ENCODE data around the gene MAP1LC3B2.

MAP1LC3B2 gene

DNA sequence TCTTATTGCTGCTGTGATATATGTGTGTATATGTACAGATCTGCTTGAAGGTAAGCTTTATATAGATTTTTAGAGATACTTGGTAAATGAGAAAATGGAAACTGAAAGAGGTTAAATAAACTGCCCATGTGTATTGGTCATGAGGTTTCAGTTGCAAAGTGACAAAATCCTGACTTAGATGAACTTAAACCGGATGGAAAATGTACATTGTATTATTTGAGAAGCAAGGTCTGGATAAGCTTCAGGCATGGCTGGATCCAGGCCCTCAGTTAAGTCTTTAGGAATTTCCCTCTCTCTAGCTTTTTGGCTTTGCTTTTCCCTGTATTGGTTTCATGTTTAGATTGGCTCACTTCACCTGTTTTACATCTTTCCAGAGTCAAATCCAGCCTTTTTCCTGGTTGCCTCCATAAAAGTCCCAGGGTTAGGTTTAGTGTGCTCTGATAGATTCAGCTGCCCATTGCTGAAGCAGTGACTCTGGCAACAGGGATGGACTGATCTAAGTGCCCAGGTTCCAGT is 21.0 kb upstream of the MAP1LC3B2 start:
- no peak for DNase-seq

DNA sequence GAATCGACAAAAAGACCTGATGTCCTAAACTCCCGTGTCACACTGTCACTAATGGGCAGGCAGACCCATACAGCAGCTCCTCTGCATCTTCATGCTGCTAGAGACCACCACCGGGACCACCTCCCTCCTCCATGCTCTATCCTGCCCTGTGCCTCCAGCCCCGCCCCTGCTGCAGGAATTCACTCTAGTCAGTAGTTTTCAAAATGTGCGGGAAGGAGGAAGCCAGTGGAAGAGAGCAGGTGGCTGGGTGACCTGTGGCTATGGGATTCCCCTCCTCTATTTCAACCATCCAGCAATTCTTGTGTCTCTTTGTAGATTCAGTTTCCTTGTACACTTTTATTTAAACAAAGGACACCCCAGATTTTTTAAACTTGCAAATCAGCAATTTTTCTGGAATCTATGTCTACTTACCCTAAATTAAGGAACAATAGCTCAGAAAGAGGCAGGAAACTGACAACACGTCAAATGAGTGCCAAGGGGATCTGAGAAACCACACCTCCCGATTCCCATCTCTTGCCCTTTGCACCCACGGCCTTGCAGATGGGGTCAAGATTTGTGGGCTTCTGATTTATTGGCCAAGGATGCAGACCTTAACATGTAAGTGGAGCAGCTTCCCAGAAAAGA is 20.4 kb upstream of the MAP1LC3B2 start:
- DNase-seq, result no peak

GRCh38 chr12:116539361-116539771 is 19.8 kb upstream of the MAP1LC3B2 start:
- DNase-seq, result no peak

- DNase-seq, result no peak
Measured at GRCh38 chr12:116539905-116540482, 19.2 kb upstream of the MAP1LC3B2 start.

DNA sequence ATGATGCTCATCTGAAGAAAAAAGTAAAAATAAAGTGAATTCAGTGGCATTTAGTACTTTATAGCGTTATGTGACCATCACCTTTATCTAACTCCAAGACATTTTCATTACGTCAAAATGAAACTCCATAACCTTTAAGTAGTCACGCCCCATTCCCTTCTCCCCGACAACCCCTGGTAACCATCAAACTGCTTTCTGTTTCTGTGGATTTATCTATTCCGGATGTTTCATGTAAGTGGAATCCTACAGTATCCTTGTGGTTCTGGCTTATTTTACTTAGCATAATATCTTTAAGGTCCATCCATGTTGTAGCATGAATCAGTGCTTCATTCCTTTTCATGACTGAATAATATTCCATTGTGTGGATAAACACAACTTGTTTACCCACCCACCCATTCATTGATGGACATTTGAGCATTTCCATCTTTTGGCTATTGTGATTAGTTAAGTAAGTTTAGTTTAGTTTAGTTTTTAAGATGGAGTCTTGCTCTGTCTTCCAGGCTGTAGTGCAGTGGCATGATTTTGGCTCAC is 18.5 kb upstream of the MAP1LC3B2 start:
- DNase-seq, result no peak

GRCh38 chr12:116541547-116542344 is 17.4 kb upstream of the MAP1LC3B2 start:
- no peak for DNase-seq

DNA sequence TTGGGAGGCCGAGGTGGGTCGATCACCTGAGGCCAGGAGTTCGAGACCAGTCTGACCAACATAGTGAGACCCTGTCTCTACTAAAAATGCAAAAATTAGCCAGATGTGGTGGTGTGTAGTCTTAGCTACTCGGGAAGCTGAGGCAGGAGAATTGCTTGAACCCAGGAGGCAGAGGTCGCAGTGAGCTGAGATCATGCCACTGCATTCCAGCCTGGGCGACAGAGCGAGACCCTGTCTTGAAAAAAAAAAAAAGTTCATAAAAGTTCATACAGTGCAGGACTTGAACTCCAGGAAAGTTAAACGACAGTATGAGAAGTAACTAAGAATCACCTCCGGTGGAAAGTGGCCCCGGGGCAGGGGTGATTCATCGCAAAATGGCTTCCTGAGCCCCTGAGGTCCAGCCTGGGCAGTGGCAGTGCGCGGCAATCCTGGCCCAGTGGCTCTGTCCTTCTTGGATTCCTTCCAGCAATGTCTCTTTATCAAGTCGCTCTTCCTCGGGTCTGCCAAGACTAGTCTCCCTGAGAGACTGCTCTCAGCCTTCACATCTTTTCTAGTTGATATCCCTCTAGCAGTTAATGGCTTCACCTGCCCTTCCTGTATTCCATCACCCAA is 16.7 kb upstream of the MAP1LC3B2 start:
- DNase-seq, result no peak

DNA sequence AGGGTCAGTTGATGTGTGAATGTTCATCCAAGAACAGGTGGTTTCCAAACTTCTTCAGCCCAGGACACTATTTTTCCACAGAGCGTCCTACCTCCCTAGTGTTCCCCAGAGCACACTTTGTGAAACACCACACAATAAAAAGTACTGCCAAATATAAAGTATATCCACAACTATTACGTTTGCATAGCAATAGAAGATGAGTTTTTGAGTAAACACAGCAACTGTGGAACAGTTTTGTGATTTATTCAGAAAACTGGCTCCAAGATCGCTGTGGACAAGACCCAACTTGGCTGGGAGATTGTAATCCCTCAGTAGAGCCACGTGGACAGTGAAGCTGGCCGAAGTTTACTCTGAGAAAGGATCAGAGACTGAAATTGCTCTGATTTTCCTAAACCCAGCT is 14.5 kb upstream of the MAP1LC3B2 start:
- no peak for DNase-seq

- DNase-seq, result no peak
Measured at GRCh38 chr12:116545144-116545543, 14.0 kb upstream of the MAP1LC3B2 start.

DNA sequence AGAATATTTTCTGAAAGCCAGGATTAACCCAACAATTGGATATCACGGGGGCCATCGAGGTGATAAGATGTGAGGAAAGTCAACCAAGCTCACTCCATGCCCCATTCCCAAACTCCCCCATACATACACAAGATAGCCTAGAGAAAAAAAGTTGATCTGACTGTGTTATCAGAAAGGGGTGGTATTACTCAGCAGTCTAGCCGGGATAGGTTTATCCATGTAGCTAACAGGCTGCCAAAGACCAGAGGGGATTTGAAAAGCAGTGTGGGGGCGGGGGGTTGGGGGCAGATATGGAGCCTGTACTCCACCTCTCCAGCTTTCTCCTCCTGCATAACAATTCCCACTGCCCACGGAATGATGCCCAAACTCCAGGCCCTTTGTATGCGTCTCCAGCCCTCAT is 13.2 kb upstream of the MAP1LC3B2 start:
- no peak for DNase-seq

DNA sequence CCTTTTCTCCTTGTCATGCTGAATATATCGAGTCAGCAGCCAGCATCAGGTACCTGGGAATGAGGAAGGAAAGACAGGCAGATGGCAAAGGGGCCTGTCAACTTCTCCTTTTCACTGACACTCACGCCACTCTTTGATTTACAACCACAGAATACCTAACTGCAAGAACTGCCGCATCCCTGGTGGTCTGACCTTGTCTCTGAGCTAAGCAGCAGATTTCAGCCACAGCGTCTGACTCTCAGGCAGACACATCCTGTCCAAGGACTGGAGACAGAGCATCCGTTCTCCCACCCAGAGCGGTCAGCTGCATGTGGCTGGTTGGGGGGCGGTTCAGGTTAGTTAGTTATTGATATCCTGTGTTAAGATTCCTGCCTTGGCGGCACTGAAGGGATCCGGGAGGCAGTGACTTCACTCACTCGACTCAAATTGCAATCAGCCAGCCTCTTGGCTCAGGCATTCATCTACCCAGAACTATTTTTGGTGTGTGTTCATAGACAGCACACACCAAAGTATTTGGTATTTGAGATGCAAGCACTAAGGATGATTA is 11.2 kb upstream of the MAP1LC3B2 start:
- DNase-seq, result no peak

- no peak for DNase-seq
Measured at GRCh38 chr12:116549993-116550392, 9.2 kb upstream of the MAP1LC3B2 start.

- no peak for DNase-seq
Measured at GRCh38 chr12:116551151-116551550, 8.0 kb upstream of the MAP1LC3B2 start.

- DNase-seq, result no peak
Measured at GRCh38 chr12:116551619-116551951, 7.6 kb upstream of the MAP1LC3B2 start.

DNA sequence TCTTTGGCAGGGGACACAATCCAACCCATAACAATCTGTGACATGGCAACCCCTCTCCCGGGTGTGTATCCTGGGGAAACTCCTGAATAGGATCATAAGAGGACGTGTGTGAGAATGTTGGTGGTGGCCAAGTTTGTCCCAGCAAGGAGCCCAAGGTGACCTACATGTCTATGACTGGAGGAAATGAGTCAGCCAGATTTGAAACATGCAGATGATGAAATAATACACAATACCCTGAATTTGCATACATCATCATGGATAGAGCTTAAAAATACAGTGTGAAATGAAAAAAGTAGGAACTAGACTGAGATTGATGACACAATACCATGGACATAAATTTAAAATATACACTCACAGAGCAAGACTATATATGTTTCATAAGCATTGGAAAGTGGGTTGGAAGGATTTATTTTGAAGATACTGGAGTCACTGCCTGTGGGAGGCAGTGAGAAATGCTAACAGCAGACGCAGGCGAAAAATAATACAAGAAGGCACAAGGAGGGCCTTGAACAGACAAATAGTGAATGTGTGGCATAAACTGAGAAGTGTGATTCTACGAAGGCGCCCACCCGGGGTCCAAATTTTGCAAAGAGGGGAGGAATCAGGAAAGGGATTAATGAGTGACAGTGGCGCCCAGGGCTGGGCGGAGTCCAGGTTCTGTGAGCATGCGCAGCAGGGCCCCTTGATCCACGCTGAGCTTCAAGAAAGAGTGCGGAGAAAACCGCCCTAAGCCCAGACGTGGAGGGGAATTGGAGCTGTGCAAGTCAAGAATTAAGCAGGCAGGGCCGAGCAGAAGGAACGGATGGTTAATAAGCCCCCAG is 7.0 kb upstream of the MAP1LC3B2 start:
- DNase-seq, result no peak

DNA sequence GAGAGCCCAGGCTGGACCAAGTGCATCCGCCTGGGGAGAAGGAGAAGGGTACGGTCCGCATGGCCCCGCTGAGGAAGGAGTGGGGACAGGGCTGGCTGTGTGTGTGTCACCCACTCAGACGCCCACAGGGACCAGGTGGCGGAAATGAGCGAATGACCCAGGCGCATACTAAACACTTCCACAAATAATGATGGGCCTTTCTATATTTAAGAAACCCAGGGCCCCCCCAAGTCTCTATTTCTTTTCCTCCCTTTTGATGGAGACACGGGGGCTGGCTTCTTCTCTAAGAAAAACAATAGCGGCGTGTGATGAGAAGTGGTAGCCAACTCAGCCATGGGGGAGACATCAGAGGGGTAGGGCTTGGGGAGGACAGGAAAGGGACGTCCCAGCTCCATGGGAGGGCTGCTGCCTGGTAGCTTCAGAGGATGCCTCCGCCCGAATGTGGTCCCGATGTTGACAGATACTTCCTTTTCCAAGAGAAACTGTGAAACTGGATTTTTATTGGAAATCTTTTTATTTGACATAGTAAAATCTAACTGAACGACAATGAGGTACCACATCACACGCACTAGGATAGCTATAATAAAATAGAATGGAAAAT is 6.3 kb upstream of the MAP1LC3B2 start:
- no peak for DNase-seq

- no peak for DNase-seq
Measured at GRCh38 chr12:116556356-116556952, 2.7 kb upstream of the MAP1LC3B2 start.

GRCh38 chr12:116556964-116557698 is 2.0 kb upstream of the MAP1LC3B2 start:
- no peak for DNase-seq

DNA sequence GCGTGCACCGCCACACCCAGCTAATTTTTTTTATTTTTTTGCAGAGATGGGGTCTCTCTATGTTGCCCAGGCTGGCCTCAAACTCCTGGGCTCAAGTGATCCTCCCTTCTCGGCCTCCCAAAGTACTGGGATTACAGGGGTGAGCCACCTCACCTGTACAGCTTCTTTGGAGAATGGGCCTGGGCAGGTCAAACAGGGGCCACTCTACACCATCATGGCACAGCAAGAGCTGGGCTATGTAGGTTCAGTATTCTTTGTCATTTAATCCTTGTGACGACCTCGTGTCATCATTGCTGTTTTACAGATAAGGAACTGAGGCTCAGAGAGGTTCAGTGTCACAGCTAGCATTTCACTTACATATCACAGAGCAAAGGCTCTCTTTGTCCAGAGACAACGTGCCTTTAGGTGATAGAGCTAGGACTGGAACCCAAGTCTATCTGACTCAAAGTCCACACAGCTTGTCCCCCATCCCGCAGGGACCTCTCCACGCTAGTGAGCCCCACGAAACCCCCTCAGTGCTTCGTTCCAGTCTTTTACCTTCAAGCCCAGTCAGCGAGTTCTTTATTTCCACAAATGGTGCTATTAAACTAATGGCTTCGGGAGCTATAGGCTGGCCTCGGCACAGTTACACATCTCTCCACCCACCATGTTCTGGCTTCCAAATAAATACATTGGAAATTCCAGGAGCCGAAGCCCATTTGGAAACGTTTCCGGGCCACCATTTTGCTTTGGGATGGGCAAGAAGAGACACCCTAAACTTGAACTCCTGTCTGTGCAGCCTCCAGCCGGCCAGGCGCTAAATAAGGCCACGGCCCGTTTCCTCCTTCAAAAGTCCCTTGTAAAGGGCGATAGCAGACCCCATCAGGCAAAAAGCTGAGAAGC is 660 bp upstream of the MAP1LC3B2 start:
- no peak for DNase-seq

Measured in activated CD8-positive, alpha-beta memory T cell treated with anti-CD3 and anti-CD28 coated beads for 24 hours (primary cell).